GM21825 (cell line): ENCODE results near the gene PPP6C.
"Not testable (repeated sequence)": the region's sequence is repeated elsewhere in the genome, so short reads cannot be mapped to it uniquely, and the experiment has no call there.

Source experiments
- ATAC-seq: cut with Tn5 transposase; IDR thresholded peaks from one replicate; pipeline ENCODE4 v1.9.1; 2021; ENCODE audit warnings: mild to moderate bottlenecking, moderate library complexity; ENCODE audit not compliant: unreplicated experiment

The PPP6C gene

GRCh38 chr9:125189361-125190289 lies at the start of gene PPP6C:
Gene PPP6C (minus strand): TSS chr9:125189803. CDS start chr9:125189718, 85 bp downstream.
- ATAC-seq: peak; percentile 95

- no peak for ATAC-seq
Observed at GRCh38 chr9:125238915-125239446, 49.4 kb upstream of the PPP6C start.

DNA sequence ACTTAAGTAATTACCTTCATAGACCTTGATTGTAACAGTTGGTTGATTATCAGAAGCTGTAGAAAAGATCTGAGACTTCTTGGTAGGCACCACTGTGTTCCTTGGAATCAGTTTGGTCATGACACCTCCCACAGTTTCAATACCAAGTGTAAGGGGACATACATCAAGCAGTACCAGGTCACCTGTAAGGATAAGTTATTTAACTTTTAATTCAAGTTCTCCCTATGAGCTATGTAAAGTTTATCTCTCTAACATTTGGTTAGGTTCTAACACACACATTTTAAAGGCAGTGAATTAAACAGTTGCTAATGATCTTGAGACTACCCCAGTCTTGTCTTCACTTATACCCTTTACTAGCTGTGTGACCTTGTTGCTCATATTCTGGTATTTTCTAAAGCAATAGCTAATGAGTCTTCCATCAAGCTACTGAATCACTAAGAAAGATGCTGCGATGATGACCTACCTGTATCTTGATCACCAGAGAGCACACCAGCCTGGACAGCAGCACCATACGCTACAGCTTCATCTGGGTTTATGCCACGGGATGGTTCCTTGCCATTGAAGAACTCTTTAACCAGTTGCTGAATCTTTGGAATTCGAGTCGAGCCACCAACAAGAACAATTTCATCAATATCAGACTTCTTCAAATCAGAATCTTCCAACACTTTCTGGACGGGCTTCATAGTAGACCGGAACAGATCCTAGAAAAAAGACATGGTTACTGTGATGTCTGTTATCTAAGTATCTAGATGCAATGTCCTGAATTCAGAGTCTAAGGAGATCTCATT lies 48.7 kb upstream of the PPP6C start:
- ATAC-seq: no peak

DNA sequence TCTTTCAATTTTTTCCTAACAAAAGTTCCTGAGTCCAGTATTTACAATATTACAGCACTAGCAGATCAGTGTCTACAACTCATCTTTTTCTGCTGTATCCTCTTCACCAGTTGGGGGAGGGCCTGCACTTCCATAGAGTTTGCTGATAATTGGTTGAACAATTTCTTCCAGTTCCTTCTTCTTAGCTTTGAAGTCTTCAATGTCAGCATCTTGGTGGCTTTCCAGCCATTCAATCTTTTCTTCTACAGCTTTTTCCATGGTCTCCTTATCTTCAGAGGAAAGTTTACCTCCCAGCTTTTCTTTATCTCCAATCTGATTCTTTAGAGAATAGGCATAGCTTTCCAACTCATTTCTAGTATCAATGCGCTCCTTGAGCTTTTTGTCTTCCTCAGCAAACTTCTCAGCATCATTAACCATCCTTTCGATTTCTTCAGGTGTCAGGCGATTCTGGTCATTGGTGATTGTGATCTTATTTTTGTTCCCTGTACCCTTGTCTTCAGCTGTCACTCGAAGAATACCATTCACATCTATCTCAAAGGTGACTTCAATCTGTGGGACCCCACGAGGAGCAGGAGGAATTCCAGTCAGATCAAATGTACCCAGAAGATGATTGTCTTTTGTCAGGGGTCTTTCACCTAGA lies 47.0 kb upstream of the PPP6C start:
- not testable (repeated sequence) for ATAC-seq

DNA sequence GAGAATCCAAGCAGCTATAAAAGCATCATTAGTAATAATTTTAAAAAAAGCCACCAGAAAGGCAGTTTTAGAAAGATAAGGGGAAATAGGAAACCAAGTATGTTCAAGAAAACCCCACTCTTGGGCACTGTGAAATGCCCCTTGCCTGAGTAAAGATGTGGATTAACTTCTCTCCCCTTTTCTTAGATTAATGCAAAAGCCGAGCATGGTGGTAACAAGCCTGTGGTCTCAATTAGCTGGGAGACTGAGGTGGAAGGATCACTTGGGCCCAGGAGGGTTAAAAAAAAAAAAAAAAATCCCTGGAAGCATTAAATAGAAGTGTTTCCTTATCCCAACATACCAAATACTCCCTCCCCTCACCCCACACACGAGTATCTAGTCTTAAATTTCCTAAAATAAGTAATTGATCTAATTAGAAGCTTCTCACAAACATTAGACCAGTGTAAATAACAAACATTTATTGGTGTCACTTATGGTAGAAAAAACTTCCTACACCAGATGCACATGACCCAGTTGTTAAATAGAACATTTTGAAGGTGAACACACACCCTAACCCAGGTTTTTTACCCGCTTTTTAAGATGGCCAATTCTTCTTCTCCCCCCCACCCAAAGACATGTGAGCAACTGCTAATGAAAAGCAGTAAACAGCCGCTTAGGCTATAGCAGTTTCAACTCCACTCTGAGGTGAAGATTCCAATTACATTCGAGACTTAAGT lies 46.4 kb upstream of the PPP6C start:
- ATAC-seq: no peak

DNA sequence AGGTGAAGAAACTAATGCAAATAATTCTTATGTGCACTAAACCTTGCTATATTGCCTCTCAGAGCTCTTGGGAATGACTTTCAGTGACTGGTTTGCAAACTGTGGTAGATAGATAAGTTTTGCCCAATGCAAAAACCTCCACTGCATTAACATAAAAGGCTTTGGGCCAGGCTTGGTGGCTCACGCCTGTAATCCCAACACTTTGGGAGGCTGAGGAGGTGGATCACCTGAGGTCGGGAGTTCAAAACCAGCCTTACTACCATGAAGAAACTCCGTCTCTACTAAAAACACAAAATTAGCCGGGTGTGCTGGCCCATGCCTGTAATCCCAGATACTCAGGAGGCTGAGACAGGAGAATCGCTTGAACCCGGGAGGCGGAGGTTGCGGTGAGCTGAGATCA lies 44.5 kb upstream of the PPP6C start:
- not testable (repeated sequence) for ATAC-seq

- no peak for ATAC-seq
Observed at GRCh38 chr9:125233678-125234077, 44.1 kb upstream of the PPP6C start.

- no peak for ATAC-seq
Observed at GRCh38 chr9:125227761-125228160, 38.2 kb upstream of the PPP6C start.

DNA sequence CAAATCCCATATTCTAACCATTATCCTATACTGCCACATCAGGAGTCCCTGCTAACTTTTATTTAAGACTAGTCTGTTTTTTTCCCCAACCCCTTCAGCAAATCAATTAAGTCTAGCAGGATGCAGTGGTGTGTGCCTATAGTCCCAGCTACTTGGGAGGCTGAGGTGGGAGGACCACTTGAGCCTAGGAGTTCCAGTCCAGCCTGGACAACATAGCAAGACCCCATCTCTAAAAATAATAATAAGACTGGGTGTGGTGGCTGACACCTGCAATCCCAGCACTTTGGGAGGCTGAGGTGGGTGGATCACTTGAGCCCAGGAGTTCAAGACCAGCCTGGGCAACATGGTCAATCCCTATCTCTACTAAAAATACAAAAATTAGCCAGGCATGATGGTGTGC lies 35.3 kb upstream of the PPP6C start:
- ATAC-seq: not testable (repeated sequence)

GRCh38 chr9:125218621-125219020 lies 29.0 kb upstream of the PPP6C start:
- ATAC-seq: no peak

GRCh38 chr9:125214186-125214585 lies 24.6 kb upstream of the PPP6C start:
- no peak for ATAC-seq

GRCh38 chr9:125204477-125204876 lies 14.9 kb upstream of the PPP6C start:
- ATAC-seq: no peak

- ATAC-seq: no peak
Observed at GRCh38 chr9:125202846-125203618, 13.4 kb upstream of the PPP6C start.

DNA sequence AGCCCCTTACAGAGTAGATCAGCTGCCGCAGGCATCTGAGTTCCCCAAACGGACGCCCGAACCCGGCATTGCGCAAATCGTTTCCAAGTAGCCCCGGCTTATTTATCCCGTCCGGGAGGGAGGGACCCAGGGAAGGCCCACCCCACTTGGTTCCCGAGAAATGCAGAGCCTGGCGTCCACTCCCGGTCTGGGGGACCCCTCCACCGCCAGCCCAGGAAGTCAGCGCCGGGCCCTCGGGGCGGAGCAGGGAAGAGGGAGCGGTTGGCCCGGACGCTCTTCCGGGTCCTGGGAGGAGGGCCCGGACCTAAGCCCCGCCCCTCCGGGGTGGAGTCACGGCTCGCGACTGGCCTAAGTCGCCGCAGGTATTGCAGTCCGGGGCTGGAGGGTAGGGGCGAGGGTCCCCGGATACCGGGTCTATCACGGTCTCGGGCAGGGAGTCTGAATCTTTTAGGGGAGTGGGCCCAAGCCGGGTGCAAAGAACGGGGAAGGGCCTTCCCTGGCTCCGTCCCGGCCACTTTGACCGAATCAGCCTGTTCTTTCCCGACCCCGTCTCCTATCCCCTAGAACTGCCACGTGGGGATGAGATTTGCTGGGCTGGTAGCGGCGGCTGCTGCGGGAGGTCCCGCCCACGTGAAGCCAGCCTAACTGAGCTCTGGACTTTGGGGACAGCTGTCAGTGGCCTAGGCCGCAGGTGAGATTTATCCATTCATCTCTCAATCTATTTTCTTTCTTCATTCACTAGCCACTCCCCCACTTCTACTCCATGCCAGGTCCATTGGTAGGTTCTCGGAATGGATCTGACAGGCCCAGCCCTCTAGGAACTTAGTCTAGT lies 10.8 kb upstream of the PPP6C start, which contains the start of gene RABEPK:
RABEPK (plus strand) TSS at position 327 of the 832 bp plus-strand sequence. CDS start 2,472 bp downstream, outside the sequence.
- peak; percentile 97 for ATAC-seq

- not testable (repeated sequence) for ATAC-seq
Observed at GRCh38 chr9:125195591-125195990, 6.0 kb upstream of the PPP6C start.

- ATAC-seq: not testable (repeated sequence)
Observed at GRCh38 chr9:125194466-125194865, 4.9 kb upstream of the PPP6C start.

DNA sequence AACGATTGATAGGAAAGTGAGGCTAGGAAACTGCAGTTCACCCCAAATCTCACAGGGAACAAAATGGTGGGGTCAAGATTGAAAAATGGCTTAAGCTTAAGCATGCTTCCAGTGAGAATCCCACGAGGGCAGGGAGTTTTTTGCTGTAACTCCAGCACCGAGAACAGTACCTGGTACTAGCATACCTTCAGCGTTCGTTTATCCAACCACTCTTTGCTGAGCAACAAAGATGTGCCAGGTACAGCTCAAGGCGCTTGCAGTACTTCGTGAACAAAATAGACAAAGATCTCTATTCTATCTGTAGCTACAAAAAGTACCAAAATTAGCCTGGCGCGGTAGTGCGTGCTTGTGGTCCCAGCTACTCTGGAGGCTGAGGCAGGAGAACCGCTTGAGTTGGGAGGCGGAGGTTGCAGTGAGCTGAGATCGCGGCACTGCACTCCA lies 778 bp upstream of the PPP6C start:
- ATAC-seq: no peak

- ATAC-seq: peak; percentile 24
Observed at GRCh38 chr9:125189011-125189360, 617 bp downstream of the PPP6C start.

DNA sequence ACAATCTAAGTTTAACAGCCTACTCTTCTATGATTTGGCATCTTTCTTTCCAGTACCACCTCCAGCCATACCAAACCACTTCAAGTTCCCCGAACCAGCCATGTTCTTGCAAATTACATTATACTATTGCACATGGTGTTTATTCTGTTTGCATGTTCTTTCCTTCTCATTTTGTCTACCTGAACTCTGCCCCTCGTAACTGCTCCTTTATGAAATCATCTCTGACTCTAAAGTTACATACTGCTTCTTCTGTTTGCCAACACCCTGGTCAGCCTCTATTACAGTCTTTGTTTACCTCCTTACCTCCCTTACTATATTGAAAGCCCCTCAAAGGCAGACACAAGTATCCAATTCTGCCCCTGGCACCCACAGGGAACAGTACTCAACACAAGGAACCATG lies 6.0 kb downstream of the PPP6C start:
- no peak for ATAC-seq
